Activated T-helper 2 cell treated with anti-CD3 and anti-CD28 coated beads, Interferon-gamma antibody, Interleukin-2, Interleukin-4, amounts not matched to agents 10 μg/mL and 5 μg/mL and 100 μg/mL, durations not matched to agents 14 hours and 24 hours and 36 hours (primary cell): ENCODE results near the gene PLA2R1. TPM values are rescaled to one million over a fixed set of nuclear protein-coding genes. Genes with fewer than 3 reads are reported as not detected.

Experiments used
- DNase-seq: peaks from one replicate; pipeline ENCODE4 v3.0.0; 2021; ENCODE audit warnings: low spot score
- H3K27ac Mint-ChIP-seq: one replicate; pipeline ENCODE4 v1.8.0; 2021; ENCODE audit warnings: mixed read lengths
- H3K27me3 Mint-ChIP-seq: one replicate; pipeline ENCODE4 v1.8.0; 2021; ENCODE audit warnings: low read depth, mixed read lengths
- H3K36me3 Mint-ChIP-seq: one replicate; pipeline ENCODE4 v1.8.0; 2021; ENCODE audit warnings: low read depth, mixed read lengths
- H3K4me1 Mint-ChIP-seq: one replicate; pipeline ENCODE4 v1.8.0; 2021; ENCODE audit warnings: low read depth, mixed read lengths
- H3K4me3 Mint-ChIP-seq: one replicate; pipeline ENCODE4 v1.8.0; 2021; ENCODE audit warnings: low read depth, mild to moderate bottlenecking, moderate library complexity, mixed read lengths
- H3K9me3 Mint-ChIP-seq: one replicate; pipeline ENCODE4 v1.8.0; 2021; ENCODE audit warnings: mixed read lengths
- intact Hi-C: fragments of 100-400 bp; cut with micrococcal nuclease; formaldehyde crosslinking; loops from one replicate; pipeline ENCODE4 v1.15.1; 2023
- total RNA-seq: library from RNA; stranded (reverse); gene quantifications from 2 replicates; pipeline ENCODE4 v1.2.3, GENCODE V29; 2022

Gene PLA2R1
- total RNA-seq, 1 donor from 2014 or later, result not detected

GRCh38 chr2:160057356-160057755, 5.1 kb downstream of the PLA2R1 start:
- Mint-ChIP-seq H3K4me3 (no peak overlapping the region), H3K27me3 (peaks cover 29% of the 10 kb centered on the region), H3K4me1 (peaks cover 3% of the 10 kb centered on the region), H3K9me3 (no peaks in the 10 kb centered on the region), H3K36me3 (no peaks in the 10 kb centered on the region), H3K27ac (no peak overlapping the region)
- intact Hi-C loops, result no loop called here
- DNase-seq, result no peak

- Mint-ChIP-seq H3K27me3 (peaks cover 27% of the 10 kb centered on the region), H3K36me3 (no peaks in the 10 kb centered on the region), H3K27ac (no peak overlapping the region), H3K9me3 (no peaks in the 10 kb centered on the region), H3K4me1 (peaks cover 4% of the 10 kb centered on the region), H3K4me3 (no peak overlapping the region)
- intact Hi-C loops, result no loop called here
- no peak for DNase-seq
These were observed 6.7 kb downstream of the PLA2R1 start for GRCh38 chr2:160055726-160056108.

- Mint-ChIP-seq H3K4me3 (no peak overlapping the region), H3K27ac (no peak overlapping the region), H3K36me3 (no peaks in the 10 kb centered on the region), H3K9me3 (no peaks in the 10 kb centered on the region), H3K4me1 (peaks cover 4% of the 10 kb centered on the region), H3K27me3 (peaks cover 23% of the 10 kb centered on the region)
- intact Hi-C loops, result no loop called here
- DNase-seq, result no peak
These were observed 7.3 kb downstream of the PLA2R1 start for GRCh38 chr2:160054984-160055725.

- Mint-ChIP-seq H3K4me3 (no peak overlapping the region), H3K27ac (no peak overlapping the region), H3K9me3 (no peaks in the 10 kb centered on the region), H3K27me3 (peaks cover 16% of the 10 kb centered on the region), H3K4me1 (peaks cover 4% of the 10 kb centered on the region), H3K36me3 (no peaks in the 10 kb centered on the region)
- no peak for DNase-seq
- intact Hi-C loops, result no loop called here
These were observed 8.5 kb downstream of the PLA2R1 start for GRCh38 chr2:160053946-160054345.

GRCh38 chr2:160052531-160052930, 9.9 kb downstream of the PLA2R1 start:
- no peaks in the 10 kb centered on the region for H3K36me3 Mint-ChIP-seq

GRCh38 chr2:160051371-160051800, 11.0 kb downstream of the PLA2R1 start:
- H3K4me3 Mint-ChIP-seq, result no peak overlapping the region
- peaks cover 15% of the 10 kb centered on the region for H3K27me3 Mint-ChIP-seq
- no peaks in the 10 kb centered on the region for H3K9me3 Mint-ChIP-seq
- H3K36me3 Mint-ChIP-seq, result no peaks in the 10 kb centered on the region
- intact Hi-C loops, result no loop called here
- no peak for DNase-seq
- peaks cover 4% of the 10 kb centered on the region for H3K4me1 Mint-ChIP-seq
- no peak overlapping the region for H3K27ac Mint-ChIP-seq

More at GRCh38 chr2:160052531-160052930, 9.9 kb downstream of the PLA2R1 start:
- no peak for DNase-seq
- Mint-ChIP-seq H3K27ac (no peak overlapping the region), H3K4me1 (peaks cover 4% of the 10 kb centered on the region), H3K4me3 (no peak overlapping the region), H3K9me3 (no peaks in the 10 kb centered on the region), H3K27me3 (peaks cover 15% of the 10 kb centered on the region)
- intact Hi-C loops, result no loop called here

GRCh38 chr2:160050147-160050546, 12.3 kb downstream of the PLA2R1 start:
- no peaks in the 10 kb centered on the region for H3K9me3 Mint-ChIP-seq
- H3K4me1 Mint-ChIP-seq, result peaks cover 4% of the 10 kb centered on the region
- H3K4me3 Mint-ChIP-seq, result no peak overlapping the region
- H3K27ac Mint-ChIP-seq, result no peak overlapping the region
- no peak for DNase-seq
- peaks cover 14% of the 10 kb centered on the region for H3K27me3 Mint-ChIP-seq
- intact Hi-C loops, result no loop called here
- no peaks in the 10 kb centered on the region for H3K36me3 Mint-ChIP-seq

GRCh38 chr2:160045703-160046210, 16.7 kb downstream of the PLA2R1 start:
- Mint-ChIP-seq H3K36me3 (no peaks in the 10 kb centered on the region), H3K4me1 (peaks cover 6% of the 10 kb centered on the region), H3K9me3 (no peaks in the 10 kb centered on the region), H3K4me3 (no peak overlapping the region), H3K27me3 (no peaks in the 10 kb centered on the region), H3K27ac (no peak overlapping the region)
- DNase-seq, result no peak
- intact Hi-C loops, result no loop called here

- intact Hi-C loops, result no loop called here
- Mint-ChIP-seq H3K27me3 (no peaks in the 10 kb centered on the region), H3K4me1 (peaks cover 6% of the 10 kb centered on the region), H3K27ac (no peak overlapping the region), H3K36me3 (no peaks in the 10 kb centered on the region), H3K9me3 (no peaks in the 10 kb centered on the region), H3K4me3 (no peak overlapping the region)
- DNase-seq, result no peak
These were observed 17.7 kb downstream of the PLA2R1 start for GRCh38 chr2:160044728-160045127.

- H3K4me1 Mint-ChIP-seq, result peaks cover 6% of the 10 kb centered on the region
- H3K36me3 Mint-ChIP-seq, result no peaks in the 10 kb centered on the region
- no peak overlapping the region for H3K27ac Mint-ChIP-seq
- intact Hi-C loops, result no loop called here
- H3K27me3 Mint-ChIP-seq, result no peaks in the 10 kb centered on the region
- no peaks in the 10 kb centered on the region for H3K9me3 Mint-ChIP-seq
- no peak overlapping the region for H3K4me3 Mint-ChIP-seq
- no peak for DNase-seq
These were observed 19.1 kb downstream of the PLA2R1 start for GRCh38 chr2:160043265-160043664.

GRCh38 chr2:160042054-160042453, 20.4 kb downstream of the PLA2R1 start:
- H3K27me3 Mint-ChIP-seq, result no peaks in the 10 kb centered on the region
- no peaks in the 10 kb centered on the region for H3K36me3 Mint-ChIP-seq
- H3K4me3 Mint-ChIP-seq, result no peak overlapping the region
- no peak for DNase-seq
- no peak overlapping the region for H3K27ac Mint-ChIP-seq
- H3K9me3 Mint-ChIP-seq, result no peaks in the 10 kb centered on the region
- peaks cover 6% of the 10 kb centered on the region for H3K4me1 Mint-ChIP-seq
- intact Hi-C loops, result no loop called here

GRCh38 chr2:160041091-160041490, 21.3 kb downstream of the PLA2R1 start:
- peaks cover 6% of the 10 kb centered on the region for H3K4me1 Mint-ChIP-seq
- H3K27me3 Mint-ChIP-seq, result no peaks in the 10 kb centered on the region
- H3K9me3 Mint-ChIP-seq, result no peaks in the 10 kb centered on the region
- H3K27ac Mint-ChIP-seq, result no peak overlapping the region
- no peaks in the 10 kb centered on the region for H3K36me3 Mint-ChIP-seq
- intact Hi-C loops, result no loop called here
- DNase-seq, result no peak
- no peak overlapping the region for H3K4me3 Mint-ChIP-seq

GRCh38 chr2:160039166-160039903, 23.1 kb downstream of the PLA2R1 start:
- Mint-ChIP-seq H3K4me3 (no peak overlapping the region), H3K4me1 (peaks cover 6% of the 10 kb centered on the region), H3K36me3 (no peaks in the 10 kb centered on the region), H3K9me3 (no peaks in the 10 kb centered on the region), H3K27me3 (no peaks in the 10 kb centered on the region), H3K27ac (no peak overlapping the region)
- no peak for DNase-seq
- intact Hi-C loops, result no loop called here
